ENCODE results near the gene CD69.

GRCh38 chr12:9792185-9792900, 31.6 kb upstream of the CD69 start:
- no peak for TF ChIP-seq CTCF (conservative IDR thresholded peaks at IDR 0.05 in 1 of 2, IDR thresholded peaks at IDR 0.05 in 1 of 2; ENCODE audit: extremely low read depth in 1 of 2, insufficient read depth in 1 of 2, low read depth in 1 of 2, low read length in 2 of 2)
- TF ChIP-seq EZH2 (IDR thresholded peaks at IDR 0.05; ENCODE audit: borderline replicate concordance, low read length), result no peak
